NT2/D1 (cell line): ENCODE measurements around the gene CASQ2.

ENCODE experiments used
- DNase-seq: peaks from one replicate; pipeline ENCODE4 v3.0.0-alpha.2; 2011; ENCODE audit warnings: low read depth, low spot score
- H3K27me3 ChIP-seq: 2 replicates; pipeline ENCODE4 v1.6.0; 2011; ENCODE audit warnings: mild to moderate bottlenecking; ENCODE audit not compliant: insufficient read length, insufficient read depth
- H3K36me3 ChIP-seq: 2 replicates; pipeline ENCODE4 v1.6.1; 2011; ENCODE audit warnings: mild to moderate bottlenecking, low read length, mixed read lengths; ENCODE audit not compliant: insufficient read depth, insufficient read length
- H3K4me1 ChIP-seq: 2 replicates; pipeline ENCODE4 v1.5.1; 2011; ENCODE audit not compliant: insufficient read depth, insufficient read length
- H3K4me3 ChIP-seq: 2 replicates; pipeline ENCODE4 v1.5.1; 2011; ENCODE audit warnings: low read depth; ENCODE audit not compliant: insufficient read length
- H3K9ac ChIP-seq: 2 replicates; pipeline ENCODE4 v1.6.0; 2011; ENCODE audit warnings: low read depth; ENCODE audit not compliant: insufficient read length
- H3K9me3 ChIP-seq: 2 replicates; pipeline ENCODE4 v1.5.1; 2011; ENCODE audit warnings: mild to moderate bottlenecking, low read length; ENCODE audit not compliant: insufficient read depth
- SUZ12 ChIP-seq: IDR thresholded peaks from 2 replicates; pipeline ENCODE4 v1.6.1; 2011; ENCODE audit not compliant: insufficient read length, insufficient read depth; ENCODE audit errors: extremely low read depth
- YY1 ChIP-seq: IDR thresholded peaks from 2 replicates; pipeline ENCODE4 v1.6.1; 2011; ENCODE audit not compliant: insufficient read length, insufficient read depth
- ZNF274 ChIP-seq: IDR thresholded peaks from 2 replicates; pipeline ENCODE4 v1.6.1; 2011; ENCODE audit warnings: mild to moderate bottlenecking, low read depth, low read length

Gene CASQ2

GRCh38 chr1:115670476-115671175 lies 97.9 kb downstream of the CASQ2 start:
- no peaks in the 10 kb centered on the region for H3K4me1 ChIP-seq
- H3K27me3 ChIP-seq, result no peaks in the 10 kb centered on the region
- H3K36me3 ChIP-seq, result peaks cover 88% of the 10 kb centered on the region
- TF ChIP-seq YY1 (no peak), SUZ12 (no peak), ZNF274 (no peak)
- DNase-seq, result no peak
- H3K4me3 ChIP-seq, result no peak overlapping the region
- H3K9ac ChIP-seq, result no peak overlapping the region
- peaks cover 28% of the 10 kb centered on the region for H3K9me3 ChIP-seq

GRCh38 chr1:115669886-115670285 lies 98.6 kb downstream of the CASQ2 start:
- peaks cover 91% of the 10 kb centered on the region for H3K36me3 ChIP-seq
- H3K4me1 ChIP-seq, result no peaks in the 10 kb centered on the region
- TF ChIP-seq SUZ12, result no peak
- TF ChIP-seq ZNF274, result no peak
- no peak for TF ChIP-seq YY1
- peaks cover 28% of the 10 kb centered on the region for H3K9me3 ChIP-seq
- no peak overlapping the region for H3K9ac ChIP-seq
- H3K4me3 ChIP-seq, result no peak overlapping the region
- no peak for DNase-seq
- no peaks in the 10 kb centered on the region for H3K27me3 ChIP-seq

GRCh38 chr1:115669002-115669673 lies 99.4 kb downstream of the CASQ2 start:
- TF ChIP-seq SUZ12 (no peak), YY1 (no peak), ZNF274 (no peak)
- peaks cover 28% of the 10 kb centered on the region for H3K9me3 ChIP-seq
- peaks cover 93% of the 10 kb centered on the region for H3K36me3 ChIP-seq
- H3K27me3 ChIP-seq, result no peaks in the 10 kb centered on the region
- no peak overlapping the region for H3K9ac ChIP-seq
- no peak overlapping the region for H3K4me3 ChIP-seq
- no peak for DNase-seq
- no peaks in the 10 kb centered on the region for H3K4me1 ChIP-seq

DNA sequence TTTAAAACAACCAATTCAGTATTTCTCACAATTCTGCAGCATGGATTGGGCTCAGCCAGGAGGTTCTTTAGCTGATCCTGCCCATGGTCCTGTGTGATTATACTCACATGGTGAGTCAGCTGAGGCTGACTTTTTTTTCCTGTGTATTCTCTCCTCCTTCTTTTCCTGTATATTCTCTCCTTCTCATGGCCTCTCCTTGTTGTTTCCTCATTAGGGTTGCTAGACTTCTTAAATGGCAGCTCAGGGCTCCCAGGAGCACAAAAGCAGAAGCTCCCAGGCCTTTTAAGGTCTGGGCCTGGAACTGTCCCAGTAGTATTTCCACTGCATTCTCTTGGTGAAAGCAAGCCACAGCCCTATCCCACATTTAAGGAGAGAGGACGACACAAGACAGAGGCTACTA lies 99.9 kb downstream of the CASQ2 start:
- Histone ChIP-seq H3K4me1 (no peaks in the 10 kb centered on the region), H3K4me3 (no peak overlapping the region), H3K36me3 (peaks cover 95% of the 10 kb centered on the region), H3K9me3 (peaks cover 28% of the 10 kb centered on the region), H3K27me3 (no peaks in the 10 kb centered on the region), H3K9ac (no peak overlapping the region)
- no peak for TF ChIP-seq SUZ12
- TF ChIP-seq YY1, result no peak
- no peak for TF ChIP-seq ZNF274
- DNase-seq, result no peak

GRCh38 chr1:115666702-115667101 lies 101.8 kb downstream of the CASQ2 start:
- DNase-seq, result no peak
- H3K9me3 ChIP-seq, result peaks cover 28% of the 10 kb centered on the region
- no peaks in the 10 kb centered on the region for H3K27me3 ChIP-seq
- peaks cover 94% of the 10 kb centered on the region for H3K36me3 ChIP-seq
- no peak overlapping the region for H3K4me3 ChIP-seq
- no peaks in the 10 kb centered on the region for H3K4me1 ChIP-seq
- no peak overlapping the region for H3K9ac ChIP-seq
- no peak for TF ChIP-seq SUZ12
- no peak for TF ChIP-seq YY1
- TF ChIP-seq ZNF274, result no peak

GRCh38 chr1:115666206-115666605 lies 102.3 kb downstream of the CASQ2 start:
- H3K9me3 ChIP-seq, result peaks cover 28% of the 10 kb centered on the region
- no peak for TF ChIP-seq ZNF274
- TF ChIP-seq YY1, result no peak
- no peak for TF ChIP-seq SUZ12
- H3K36me3 ChIP-seq, result peaks cover 89% of the 10 kb centered on the region
- no peaks in the 10 kb centered on the region for H3K27me3 ChIP-seq
- no peak for DNase-seq
- H3K9ac ChIP-seq, result no peak overlapping the region
- H3K4me1 ChIP-seq, result no peaks in the 10 kb centered on the region
- no peak overlapping the region for H3K4me3 ChIP-seq

- Histone ChIP-seq H3K9ac (no peak overlapping the region), H3K36me3 (peaks cover 88% of the 10 kb centered on the region), H3K9me3 (peaks cover 28% of the 10 kb centered on the region), H3K27me3 (no peaks in the 10 kb centered on the region), H3K4me3 (no peak overlapping the region), H3K4me1 (no peaks in the 10 kb centered on the region)
- no peak for DNase-seq
- TF ChIP-seq SUZ12 (no peak), ZNF274 (no peak), YY1 (no peak)
Observed at GRCh38 chr1:115665319-115666096, 103.0 kb downstream of the CASQ2 start.
